GM19099 (cell line): ENCODE measurements around the gene LRG1.

Experiments used
- POLR2A ChIP-seq: IDR thresholded peaks from 3 replicates; pipeline ENCODE4 v1.6.1; 2011; ENCODE audit warnings: low read depth; ENCODE audit not compliant: insufficient read length; ENCODE audit errors: extremely low read depth

LRG1 gene

GRCh38 chr19:4512070-4512469 is 27.8 kb downstream of the LRG1 start:
- TF ChIP-seq POLR2A = no peak

- TF ChIP-seq POLR2A = no peak
Observed at GRCh38 chr19:4511300-4512054, 28.4 kb downstream of the LRG1 start.

GRCh38 chr19:4510435-4511255 is 29.2 kb downstream of the LRG1 start:
- TF ChIP-seq POLR2A = no peak

- no peak for TF ChIP-seq POLR2A
Observed at GRCh38 chr19:4508698-4509097, 31.1 kb downstream of the LRG1 start.

GRCh38 chr19:4507804-4508203 is 32.0 kb downstream of the LRG1 start:
- no peak for TF ChIP-seq POLR2A

GRCh38 chr19:4507150-4507452 is 32.7 kb downstream of the LRG1 start:
- TF ChIP-seq POLR2A = no peak

- TF ChIP-seq POLR2A = no peak
Observed at GRCh38 chr19:4506449-4507149, 33.2 kb downstream of the LRG1 start.

- TF ChIP-seq POLR2A = no peak
Observed at GRCh38 chr19:4505570-4506448, 34.0 kb downstream of the LRG1 start.

GRCh38 chr19:4504891-4505569 is 34.8 kb downstream of the LRG1 start:
- TF ChIP-seq POLR2A = no peak

- no peak for TF ChIP-seq POLR2A
Observed at GRCh38 chr19:4504297-4504701, 35.5 kb downstream of the LRG1 start.

- no peak for TF ChIP-seq POLR2A
Observed at GRCh38 chr19:4503825-4504170, 36.0 kb downstream of the LRG1 start.

- no peak for TF ChIP-seq POLR2A
Observed at GRCh38 chr19:4503132-4503824, 36.6 kb downstream of the LRG1 start.

- TF ChIP-seq POLR2A = no peak
Observed at GRCh38 chr19:4502282-4503131, 37.3 kb downstream of the LRG1 start.
